Heart left ventricle (tissue), 13 donors: ENCODE results near the gene HID1.

Experiments
- CTCF ChIP-seq, 12 donors: fragments of 200-600 bp; sonication (generic) in 4 of 12; IDR thresholded peaks; one replicate each; pipeline versions ENCODE4 v1.5.0 to v1.8.0; 2018 to 2022; ENCODE audit warnings: antibody characterized with exemption in 12 of 12, mild to moderate bottlenecking in 5 of 12
- POLR2A ChIP-seq, 2 donors: fragments of 450-650 bp; IDR thresholded peaks; one replicate each; pipeline ENCODE4 v1.6.1; 2017; ENCODE audit warnings: antibody characterized with exemption in 2 of 2, mild to moderate bottlenecking in 2 of 2, moderate library complexity in 2 of 2
- donor health status: ischemic (EF 13 %, LVEDD 7.1; RV severe dilation, severe dysfunction).
- donor health status: DM: no; HTN: yes; CAD: no.
- donor health status: DM: no; HTN: no; CAD: no.
- donor health status: ischemic (EF 25% LVEDD 6.9; RV normal size, moderate dysfunction).
- donor health status: ischemic (EF 25% LVEDD 5.7; RV mildly dilated, moderate dysfunction).
- donor health status: ischemic (EF 35%, LVEDD 5.7; RV mildly dilated, moderate dysfunction).
- donor health status: nonischemic (EF 11% LVEDD 7.7; RV severe dilation, severe dysfunction).
- donor health status: DM: yes; HTN: yes; CAD: no.
- donor health status: PGD.
- donor health status: ischemic (EF 29% LVEDD 5.4; RV normal size, mild dysfunction).
- donor health status: nonischemic (EF 23%, LVEDD 6.1; RV moderate dilation, normal function).

- TF ChIP-seq CTCF (IDR thresholded peaks at IDR 0.05) (no peak), POLR2A (IDR thresholded peaks at IDR 0.05) (no peak)
These were observed 5.2 kb upstream of the HID1 start for GRCh38 chr17:74977802-74978201.
